Left ventricle myocardium inferior (tissue), 1 donor: ENCODE data around the gene MACROD2. TPM values are rescaled to one million over a fixed set of nuclear protein-coding genes. Genes with fewer than 3 reads are reported as not detected.

Experiments used
- DNase-seq: peaks from one replicate; pipeline ENCODE4 v3.0.0-alpha.2; 2020
- H3K27ac ChIP-seq: fragments of 200-600 bp; replicated peaks from 2 replicates; pipeline ENCODE4 v1.8.0; 2021
- H3K27me3 ChIP-seq: fragments of 200-600 bp; 2 replicates; pipeline ENCODE4 v1.8.0; 2021; ENCODE audit warnings: low read depth
- H3K36me3 ChIP-seq: fragments of 200-600 bp; 2 replicates; pipeline ENCODE4 v1.8.0; 2021
- H3K4me1 ChIP-seq: fragments of 200-600 bp; 2 replicates; pipeline ENCODE4 v1.8.0; 2021
- H3K4me3 ChIP-seq: fragments of 200-600 bp; 2 replicates; pipeline ENCODE4 v1.8.0; 2021; ENCODE audit warnings: mild to moderate bottlenecking, moderate library complexity
- H3K9me3 ChIP-seq: fragments of 200-600 bp; replicated peaks from 2 replicates; pipeline ENCODE4 v1.8.0; 2021
- CTCF ChIP-seq: fragments of 200-600 bp; IDR thresholded peaks from 2 replicates; pipeline ENCODE4 v1.8.0; 2021; ENCODE audit warnings: antibody characterized with exemption, mild to moderate bottlenecking, borderline replicate concordance
- intact Hi-C: fragments of 100-400 bp; cut with micrococcal nuclease; formaldehyde crosslinking; loops from one replicate; pipeline ENCODE4 v1.11.0; 2022
- total RNA-seq: library from RNA; stranded (reverse); fragmentation: NEBNext Ultra II Directional; extraction: Animal tissue kit (Norgen Biotek cat#: 25700); gene quantifications from one replicate; pipeline ENCODE4 v1.2.1, GENCODE V29; 2021
- donor health status: DM: no; HTN: yes; CAD: no; lungs with severe emphysema.

The MACROD2 gene
- total RNA-seq, 1 donor from 2014 or later, result 3.6 TPM

GRCh38 chr20:15921930-15922329, 1926.6 kb downstream of the MACROD2 start:
- no peak for TF ChIP-seq CTCF
- Histone ChIP-seq H3K4me3 (no peak overlapping the region), H3K27ac (no peak overlapping the region), H3K9me3 (no peaks in the 10 kb centered on the region), H3K36me3 (no peaks in the 10 kb centered on the region), H3K27me3 (no peaks in the 10 kb centered on the region), H3K4me1 (no peaks in the 10 kb centered on the region)
- no peak for DNase-seq
- intact Hi-C loops, result no loop called here

GRCh38 chr20:15922556-15922955, 1927.2 kb downstream of the MACROD2 start:
- H3K4me1 ChIP-seq, result no peaks in the 10 kb centered on the region
- H3K27me3 ChIP-seq, result no peaks in the 10 kb centered on the region
- no peak overlapping the region for H3K4me3 ChIP-seq
- no peaks in the 10 kb centered on the region for H3K36me3 ChIP-seq
- no peak for TF ChIP-seq CTCF
- H3K9me3 ChIP-seq, result no peaks in the 10 kb centered on the region
- DNase-seq, result no peak
- H3K27ac ChIP-seq, result no peak overlapping the region
- intact Hi-C loops, result no loop called here

- no peak for TF ChIP-seq CTCF
- H3K27ac ChIP-seq, result no peak overlapping the region
- no peaks in the 10 kb centered on the region for H3K27me3 ChIP-seq
- no peak overlapping the region for H3K4me3 ChIP-seq
- no peak for DNase-seq
- intact Hi-C loops, result no loop called here
- no peaks in the 10 kb centered on the region for H3K36me3 ChIP-seq
- no peaks in the 10 kb centered on the region for H3K4me1 ChIP-seq
- no peaks in the 10 kb centered on the region for H3K9me3 ChIP-seq
Measured at GRCh38 chr20:15923030-15923776, 1927.9 kb downstream of the MACROD2 start.

- no peaks in the 10 kb centered on the region for H3K27me3 ChIP-seq
- no peak for DNase-seq
- H3K36me3 ChIP-seq, result no peaks in the 10 kb centered on the region
- intact Hi-C loops, result no loop called here
- no peak for TF ChIP-seq CTCF
- H3K9me3 ChIP-seq, result peaks cover 6% of the 10 kb centered on the region
- H3K4me3 ChIP-seq, result no peak overlapping the region
- H3K27ac ChIP-seq, result no peak overlapping the region
- no peaks in the 10 kb centered on the region for H3K4me1 ChIP-seq
Measured at GRCh38 chr20:15924556-15924955, 1929.2 kb downstream of the MACROD2 start.

GRCh38 chr20:15925376-15925775, 1930.1 kb downstream of the MACROD2 start:
- Histone ChIP-seq H3K9me3 (peaks cover 6% of the 10 kb centered on the region), H3K4me3 (no peak overlapping the region), H3K27me3 (no peaks in the 10 kb centered on the region), H3K27ac (no peak overlapping the region), H3K36me3 (no peaks in the 10 kb centered on the region), H3K4me1 (no peaks in the 10 kb centered on the region)
- intact Hi-C loops, result no loop called here
- DNase-seq, result no peak
- TF ChIP-seq CTCF, result no peak
